ENCODE data around the gene CPNE6. TPM values are rescaled to one million over a fixed set of nuclear protein-coding genes. Genes with fewer than 3 reads are reported as not detected.

CPNE6 gene
- total and polyA plus RNA-seq, 2 of the 13 experiments (the other 11 are each of a cell fraction or from before 2014, with no cell fraction given) = not detected

DNA sequence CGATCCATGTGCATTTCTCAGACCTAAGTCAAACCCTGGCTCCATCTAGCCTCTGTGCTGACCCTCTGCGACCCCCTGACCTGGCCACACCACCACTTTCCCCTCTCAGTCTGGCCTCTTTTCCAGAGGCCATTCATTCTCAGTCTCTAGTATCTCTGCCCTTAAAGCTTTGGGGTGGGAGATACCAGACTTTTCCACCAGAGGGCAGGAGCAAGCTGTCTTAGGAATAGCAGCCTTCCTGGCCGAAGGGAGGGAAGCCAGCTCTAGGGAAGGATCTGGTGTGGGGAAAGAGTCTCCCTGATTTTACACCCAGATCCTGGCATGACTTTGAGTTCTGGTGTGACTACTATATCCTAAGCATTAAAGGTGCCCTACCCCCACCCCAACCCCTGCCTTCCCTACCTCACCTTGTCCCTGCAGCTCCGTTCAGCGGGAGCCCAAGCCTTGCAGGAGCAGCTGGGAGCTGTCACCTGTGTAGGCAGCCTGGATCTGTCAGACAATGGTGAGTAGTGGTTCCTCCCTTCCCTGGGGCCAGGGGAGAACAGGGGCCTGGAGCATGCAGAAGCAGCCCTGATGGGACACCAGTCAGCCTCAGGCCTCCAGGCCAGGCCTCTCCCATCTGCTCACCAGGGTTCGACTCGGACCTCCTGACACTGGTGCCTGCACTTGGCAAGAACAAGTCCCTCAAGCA is 13.0 kb upstream of the CPNE6 start (continued):
- TF ChIP-seq TBX2 (CRISPR knock-in tag; IDR thresholded peaks at IDR 0.05; ENCODE audit: borderline replicate concordance) = no peak
- TF ChIP-seq ZNF337 (CRISPR knock-in tag; IDR thresholded peaks at IDR 0.05; ENCODE audit: borderline replicate concordance, low read depth) = no peak
- TF ChIP-seq ZNF414 (CRISPR knock-in tag; IDR thresholded peaks at IDR 0.05) = 0 out of 2 replicates have a peak, but pooled peaks have one; percentile 54
- TF ChIP-seq NCOR1 (IDR thresholded peaks at IDR 0.05; ENCODE audit: borderline replicate concordance, low read length) = no peak
- TF ChIP-seq ZBTB14 (CRISPR knock-in tag; IDR thresholded peaks at IDR 0.05) = no peak
- TF ChIP-seq DNMT1 (CRISPR knock-in tag; IDR thresholded peaks at IDR 0.05) = peak; percentile 73; the same call in 1 of the 2 replicates
- TF ChIP-seq ZNF614 (CRISPR knock-in tag; IDR thresholded peaks at IDR 0.05; ENCODE audit: borderline replicate concordance) = peak; percentile 90; the same call in 1 of the 2 replicates
- TF ChIP-seq ZFP37 (CRISPR knock-in tag; IDR thresholded peaks at IDR 0.05; ENCODE audit: borderline replicate concordance) = no peak
- peak; percentile 45; the same call in 1 of the 2 replicates for TF ChIP-seq HDAC2 (CRISPR knock-in tag; IDR thresholded peaks at IDR 0.05)
- no peak for TF ChIP-seq ZNF564 (CRISPR knock-in tag; IDR thresholded peaks at IDR 0.05)
- TF ChIP-seq, protein P1, sequence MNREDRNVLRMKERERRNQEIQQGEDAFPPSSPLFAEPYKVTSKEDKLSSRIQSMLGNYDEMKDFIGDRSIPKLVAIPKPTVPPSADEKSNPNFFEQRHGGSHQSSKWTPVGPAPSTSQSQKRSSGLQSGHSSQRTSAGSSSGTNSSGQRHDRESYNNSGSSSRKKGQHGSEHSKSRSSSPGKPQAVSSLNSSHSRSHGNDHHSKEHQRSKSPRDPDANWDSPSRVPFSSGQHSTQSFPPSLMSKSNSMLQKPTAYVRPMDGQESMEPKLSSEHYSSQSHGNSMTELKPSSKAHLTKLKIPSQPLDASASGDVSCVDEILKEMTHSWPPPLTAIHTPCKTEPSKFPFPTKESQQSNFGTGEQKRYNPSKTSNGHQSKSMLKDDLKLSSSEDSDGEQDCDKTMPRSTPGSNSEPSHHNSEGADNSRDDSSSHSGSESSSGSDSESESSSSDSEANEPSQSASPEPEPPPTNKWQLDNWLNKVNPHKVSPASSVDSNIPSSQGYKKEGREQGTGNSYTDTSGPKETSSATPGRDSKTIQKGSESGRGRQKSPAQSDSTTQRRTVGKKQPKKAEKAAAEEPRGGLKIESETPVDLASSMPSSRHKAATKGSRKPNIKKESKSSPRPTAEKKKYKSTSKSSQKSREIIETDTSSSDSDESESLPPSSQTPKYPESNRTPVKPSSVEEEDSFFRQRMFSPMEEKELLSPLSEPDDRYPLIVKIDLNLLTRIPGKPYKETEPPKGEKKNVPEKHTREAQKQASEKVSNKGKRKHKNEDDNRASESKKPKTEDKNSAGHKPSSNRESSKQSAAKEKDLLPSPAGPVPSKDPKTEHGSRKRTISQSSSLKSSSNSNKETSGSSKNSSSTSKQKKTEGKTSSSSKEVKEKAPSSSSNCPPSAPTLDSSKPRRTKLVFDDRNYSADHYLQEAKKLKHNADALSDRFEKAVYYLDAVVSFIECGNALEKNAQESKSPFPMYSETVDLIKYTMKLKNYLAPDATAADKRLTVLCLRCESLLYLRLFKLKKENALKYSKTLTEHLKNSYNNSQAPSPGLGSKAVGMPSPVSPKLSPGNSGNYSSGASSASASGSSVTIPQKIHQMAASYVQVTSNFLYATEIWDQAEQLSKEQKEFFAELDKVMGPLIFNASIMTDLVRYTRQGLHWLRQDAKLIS (CRISPR knock-in tag; IDR thresholded peaks at IDR 0.05) = no peak
- TF ChIP-seq NR2F1 (CRISPR knock-in tag; IDR thresholded peaks at IDR 0.05) = 0 out of 4 replicates have a peak, but pooled peaks of 1 of the 2 experiments have one; percentile 24
- no peak for TF ChIP-seq E2F1 (CRISPR knock-in tag; IDR thresholded peaks at IDR 0.05)
- TF ChIP-seq, protein P2, sequence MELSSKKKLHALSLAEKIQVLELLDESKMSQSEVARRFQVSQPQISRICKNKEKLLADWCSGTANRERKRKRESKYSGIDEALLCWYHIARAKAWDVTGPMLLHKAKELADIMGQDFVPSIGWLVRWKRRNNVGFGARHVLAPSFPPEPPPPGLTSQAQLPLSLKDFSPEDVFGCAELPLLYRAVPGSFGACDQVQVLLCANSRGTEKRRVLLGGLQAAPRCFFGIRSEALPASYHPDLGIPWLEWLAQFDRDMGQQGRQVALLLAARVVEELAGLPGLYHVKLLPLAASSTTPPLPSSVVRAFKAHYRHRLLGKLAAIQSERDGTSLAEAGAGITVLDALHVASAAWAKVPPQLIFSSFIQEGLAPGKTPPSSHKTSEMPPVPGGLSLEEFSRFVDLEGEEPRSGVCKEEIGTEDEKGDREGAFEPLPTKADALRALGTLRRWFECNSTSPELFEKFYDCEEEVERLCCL (CRISPR knock-in tag; IDR thresholded peaks at IDR 0.05; ENCODE audit: borderline replicate concordance) = no peak
- no peak for TF ChIP-seq DMAP1 (CRISPR knock-in tag; IDR thresholded peaks at IDR 0.05)
- TF ChIP-seq ZMYM3 (CRISPR knock-in tag; IDR thresholded peaks at IDR 0.05) = no peak; the same call in 1 of the 2 replicates
- TF ChIP-seq, protein P3, sequence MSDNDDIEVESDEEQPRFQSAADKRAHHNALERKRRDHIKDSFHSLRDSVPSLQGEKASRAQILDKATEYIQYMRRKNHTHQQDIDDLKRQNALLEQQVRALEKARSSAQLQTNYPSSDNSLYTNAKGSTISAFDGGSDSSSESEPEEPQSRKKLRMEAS (IDR thresholded peaks at IDR 0.05) = no peak
- no peak for TF ChIP-seq ZZZ3 (CRISPR knock-in tag; IDR thresholded peaks at IDR 0.05; ENCODE audit: borderline replicate concordance)
- no peak for TF ChIP-seq SNRNP70 (IDR thresholded peaks at IDR 0.05; ENCODE audit: low read depth, low read length)
- 0 out of 2 replicates have a peak, but pooled peaks have one; percentile 77 for TF ChIP-seq ZFP41 (CRISPR knock-in tag; IDR thresholded peaks at IDR 0.05; ENCODE audit: borderline replicate concordance)
- TF ChIP-seq HNF4A (CRISPR knock-in tag; IDR thresholded peaks at IDR 0.05) = no peak

All from HepG2 (cell line).